HepG2 (cell line): ENCODE data around the gene SOAT1. TPM values are rescaled to one million over a fixed set of nuclear protein-coding genes. Genes with fewer than 3 reads are reported as not detected.
A peak's percentile ranks its signal among the peaks of the same experiment; 100 is the strongest.

Experiments
- BRCA1 ChIP-seq: sonication (generic); formaldehyde crosslinking; IDR thresholded peaks from 2 replicates; pipeline ENCODE4 v1.4.0; 2020; ENCODE audit warnings: missing genetic modification reagents
- ETS1 ChIP-seq: sonication (generic); formaldehyde crosslinking; IDR thresholded peaks from 2 replicates; pipeline ENCODE4 v1.4.0; 2020; ENCODE audit warnings: missing genetic modification reagents
- GRHL1 ChIP-seq: sonication (generic); formaldehyde crosslinking; conservative IDR thresholded peaks from 2 replicates; pipeline ENCODE4 v1.8.0; 2022; ENCODE audit warnings: missing genetic modification reagents
- HNRNPLL ChIP-seq: fragments of 200-400 bp; formaldehyde crosslinking; IDR thresholded peaks from 2 replicates; pipeline ENCODE4 v1.6.1; 2017; ENCODE audit warnings: mild to moderate bottlenecking, low read depth, low read length; ENCODE audit not compliant: poor library complexity, severe bottlenecking
- KLF16 ChIP-seq, 2 experiments: sonication (generic) in 1 of 2; formaldehyde crosslinking in 1 of 2; IDR thresholded peaks; 2 replicates each; pipeline versions ENCODE4 v1.6.1 to v1.8.0; 2016 to 2023; ENCODE audit warnings: missing genetic modification reagents in 2 of 2, missing compliant biosample characterization in 1 of 2
- NFE2 ChIP-seq: sonication (generic); formaldehyde crosslinking; IDR thresholded peaks from 2 replicates; pipeline ENCODE4 v1.4.0; 2020; ENCODE audit warnings: missing genetic modification reagents
- NFKB2 ChIP-seq: sonication (generic); formaldehyde crosslinking; IDR thresholded peaks from 2 replicates; pipeline ENCODE4 v1.4.0; 2020; ENCODE audit warnings: missing genetic modification reagents, borderline replicate concordance
- RXRA ChIP-seq: sonication (generic); formaldehyde crosslinking; IDR thresholded peaks from 2 replicates; pipeline ENCODE4 v1.5.1; 2020; ENCODE audit warnings: missing genetic modification reagents
- SNAPC5 ChIP-seq: sonication (generic); formaldehyde crosslinking; IDR thresholded peaks from 2 replicates; pipeline ENCODE4 v1.8.1; 2023; ENCODE audit warnings: mild to moderate bottlenecking, missing genetic modification reagents, borderline replicate concordance
- SRSF4 ChIP-seq: fragments of 200-400 bp; formaldehyde crosslinking; IDR thresholded peaks from one replicate; pipeline ENCODE4 v1.6.1; 2018; ENCODE audit warnings: mild to moderate bottlenecking, low read depth, low read length, moderate library complexity; ENCODE audit not compliant: poor library complexity, severe bottlenecking
- SUZ12 ChIP-seq: fragments of 150-350 bp; IDR thresholded peaks from 2 replicates; pipeline ENCODE4 v1.6.1; 2014; ENCODE audit warnings: low read depth, low read length
- TP53 ChIP-seq: sonication (generic); formaldehyde crosslinking; conservative IDR thresholded peaks from 2 replicates; pipeline ENCODE4 v1.4.0; 2020; ENCODE audit warnings: missing genetic modification reagents
- TRIM22 ChIP-seq: fragments of 450-650 bp; IDR thresholded peaks from 2 replicates; pipeline ENCODE4 v1.6.1; 2017
- YEATS4 ChIP-seq: sonication (generic); formaldehyde crosslinking; IDR thresholded peaks from 2 replicates; pipeline ENCODE4 v1.4.0; 2020; ENCODE audit warnings: missing genetic modification reagents, borderline replicate concordance
- ZFP36 ChIP-seq: fragments of 150-350 bp; IDR thresholded peaks from 2 replicates; pipeline ENCODE4 v1.6.1; 2018; ENCODE audit warnings: borderline replicate concordance, low read length, low read depth; ENCODE audit not compliant: partially characterized antibody
- ZFP41 ChIP-seq: sonication (generic); formaldehyde crosslinking; IDR thresholded peaks from 2 replicates; pipeline ENCODE4 v1.4.0; 2020; ENCODE audit warnings: mild to moderate bottlenecking, missing genetic modification reagents, borderline replicate concordance
- ZFP82 ChIP-seq: sonication (generic); formaldehyde crosslinking; IDR thresholded peaks from 2 replicates; pipeline ENCODE4 v1.5.1; 2020; ENCODE audit warnings: mild to moderate bottlenecking, missing genetic modification reagents, borderline replicate concordance
- ZNF101 ChIP-seq: sonication (generic); formaldehyde crosslinking; IDR thresholded peaks from 2 replicates; pipeline ENCODE4 v1.4.0; 2020; ENCODE audit warnings: mild to moderate bottlenecking, low read depth, missing genetic modification reagents, borderline replicate concordance
- ZNF18 ChIP-seq: sonication (generic); formaldehyde crosslinking; IDR thresholded peaks from 2 replicates; pipeline ENCODE4 v1.8.0; 2022; ENCODE audit warnings: mild to moderate bottlenecking, missing genetic modification reagents; ENCODE audit not compliant: insufficient replicate concordance
- ZNF383 ChIP-seq: sonication (generic); formaldehyde crosslinking; IDR thresholded peaks from 2 replicates; pipeline ENCODE4 v1.4.0; 2020; ENCODE audit warnings: missing genetic modification reagents, mild to moderate bottlenecking, borderline replicate concordance
- ZNF768 ChIP-seq: sonication (generic); formaldehyde crosslinking; IDR thresholded peaks from 2 replicates; pipeline ENCODE4 v1.4.0; 2020; ENCODE audit warnings: missing genetic modification reagents
- ZSCAN12 ChIP-seq: sonication (generic); formaldehyde crosslinking; IDR thresholded peaks from 2 replicates; pipeline ENCODE4 v1.9.0; 2021; ENCODE audit warnings: mild to moderate bottlenecking, missing genetic modification reagents
- polyA plus RNA-seq, 8 experiments: library from polyadenylated mRNA; depleted of rRNA in 3 of 8; stranded (reverse) in 7 of 8; unstranded in 1 of 8; fragments of >200 nt; fragmentation: Illumina TruSeq in 4 of 8; extraction: Trizol in 4 of 8; gene quantifications; 2 replicates each; pipeline versions ENCODE4 v1.2.1 to v1.2.3, GENCODE V29; 2011 to 2016; ENCODE audit warnings: low read depth in 4 of 8, missing spikeins in 1 of 8, mixed read lengths in 1 of 8; ENCODE audit not compliant: insufficient read depth in 1 of 8
- total RNA-seq, 5 experiments: library from RNA; depleted of rRNA; stranded (reverse); fragments of >200 nt; fragmentation: Illumina TruSeq; extraction: Trizol; gene quantifications; 2 replicates each; pipeline ENCODE4 v1.2.3, GENCODE V29; 2016; ENCODE audit warnings: low read depth in 1 of 5

SOAT1 gene
- total and polyA plus RNA-seq, 2 of the 13 experiments (the other 11 are each of a cell fraction or from before 2014, with no cell fraction given): 22.3 to 52.0 TPM

DNA sequence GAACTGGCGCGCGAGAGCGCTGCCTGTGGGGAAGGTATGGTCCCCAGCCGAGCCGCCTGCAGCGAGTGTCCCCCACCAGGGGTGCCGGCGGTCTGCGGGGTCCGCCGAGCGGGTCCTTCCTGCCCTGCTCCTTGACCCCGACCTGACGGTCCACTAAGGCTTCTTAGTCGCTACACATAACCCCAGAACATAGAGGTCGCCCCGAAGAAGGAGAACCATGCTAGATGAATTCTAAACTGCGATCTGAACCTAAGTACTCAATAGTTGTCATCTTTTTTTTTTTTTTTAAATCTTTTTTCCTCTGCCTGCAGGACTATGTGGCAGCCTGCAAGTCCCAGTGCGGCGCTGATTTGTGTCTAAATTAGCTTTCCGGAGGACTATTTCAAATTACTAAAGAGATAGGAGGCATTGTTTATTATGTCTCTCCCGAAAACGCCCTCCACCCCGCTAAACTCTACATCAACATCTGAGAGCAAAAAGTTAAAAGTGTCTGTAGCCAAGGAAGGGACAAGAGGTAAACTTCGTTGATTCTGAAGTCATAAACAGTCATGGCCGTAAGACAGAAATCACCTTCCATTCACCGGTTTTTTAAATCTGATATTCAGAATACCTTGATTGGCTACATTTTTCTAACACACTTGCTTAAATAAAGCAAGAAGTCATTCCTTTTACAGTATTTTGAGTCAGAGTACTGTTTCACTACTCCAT, 72.7 kb downstream of the SOAT1 start (continued):
- no peak for TF ChIP-seq ZNF383
- TF ChIP-seq BRCA1 (CRISPR knock-in tag): no peak
- no peak for TF ChIP-seq GRHL1
- no peak for TF ChIP-seq ZFP41 (CRISPR knock-in tag)
- TF ChIP-seq ZFP36: no peak
- TF ChIP-seq ZFP82 (CRISPR knock-in tag): no peak
- TF ChIP-seq HNRNPLL: no peak
- TF ChIP-seq ZNF768 (CRISPR knock-in tag): no peak
- no peak for TF ChIP-seq ZSCAN12
- TF ChIP-seq SRSF4: no peak
- no peak for TF ChIP-seq KLF16 (CRISPR knock-in tag; IDR thresholded peaks at IDR 0.05)
- TF ChIP-seq TRIM22: no peak
- 0 out of 2 replicates have a peak, but pooled peaks have one; percentile 2 for TF ChIP-seq NFKB2 (CRISPR knock-in tag)
- no peak for TF ChIP-seq ZNF18 (CRISPR knock-in tag)
- no peak for TF ChIP-seq TP53 (CRISPR knock-in tag)
- no peak for TF ChIP-seq ZNF101 (CRISPR knock-in tag)
- no peak for TF ChIP-seq NFE2 (CRISPR knock-in tag)
- TF ChIP-seq SUZ12: no peak
- TF ChIP-seq ETS1 (CRISPR knock-in tag): no peak
- no peak for TF ChIP-seq SNAPC5
- peak; percentile 13; the same call in 1 of the 2 replicates for TF ChIP-seq YEATS4 (CRISPR knock-in tag)
- TF ChIP-seq RXRA: no peak
